Prostate gland (tissue), 2 donors: ENCODE measurements around the gene ALG14.

Source experiments
- CTCF ChIP-seq, 4 experiments: fragments of 200-600 bp in 2 of 4; fragments of 450-650 bp in 2 of 4; sonication (generic) in 2 of 4; IDR thresholded peaks; 1 replicate in 3 of 4; 2 replicates in 1 of 4; pipeline ENCODE4 v1.5.1; 2016 to 2019; ENCODE audit warnings: antibody characterized with exemption in 4 of 4, mild to moderate bottlenecking in 2 of 4, moderate library complexity in 2 of 4
- POLR2A ChIP-seq: fragments of 450-650 bp; IDR thresholded peaks from one replicate; pipeline ENCODE4 v1.6.1; 2016; ENCODE audit warnings: antibody characterized with exemption, mild to moderate bottlenecking
- POLR2AphosphoS5 ChIP-seq: sonication (generic); formaldehyde crosslinking; IDR thresholded peaks from one replicate; pipeline ENCODE4 v1.6.1; 2017; ENCODE audit warnings: antibody characterized with exemption

- TF ChIP-seq CTCF (IDR thresholded peaks at IDR 0.05) (no peak), POLR2A (no peak), POLR2AphosphoS5 (no peak)
Measured at GRCh38 chr1:94951046-94951445, 121.7 kb downstream of the ALG14 start.
